Left ventricle myocardium inferior (tissue), 1 donor: ENCODE results near the gene NUDT9. TPM values are rescaled to one million over a fixed set of nuclear protein-coding genes. Genes with fewer than 3 reads are reported as not detected.

Source experiments
- DNase-seq: peaks from one replicate; pipeline ENCODE4 v3.0.0-alpha.2; 2020
- H3K27ac ChIP-seq: fragments of 200-600 bp; replicated peaks from 2 replicates; pipeline ENCODE4 v1.8.0; 2021
- H3K27me3 ChIP-seq: fragments of 200-600 bp; 2 replicates; pipeline ENCODE4 v1.8.0; 2021; ENCODE audit warnings: low read depth
- H3K36me3 ChIP-seq: fragments of 200-600 bp; 2 replicates; pipeline ENCODE4 v1.8.0; 2021
- H3K4me1 ChIP-seq: fragments of 200-600 bp; 2 replicates; pipeline ENCODE4 v1.8.0; 2021
- H3K4me3 ChIP-seq: fragments of 200-600 bp; 2 replicates; pipeline ENCODE4 v1.8.0; 2021; ENCODE audit warnings: mild to moderate bottlenecking, moderate library complexity
- H3K9me3 ChIP-seq: fragments of 200-600 bp; replicated peaks from 2 replicates; pipeline ENCODE4 v1.8.0; 2021
- intact Hi-C: fragments of 100-400 bp; cut with micrococcal nuclease; formaldehyde crosslinking; loops from one replicate; pipeline ENCODE4 v1.11.0; 2022
- total RNA-seq: library from RNA; stranded (reverse); fragmentation: NEBNext Ultra II Directional; extraction: Animal tissue kit (Norgen Biotek cat#: 25700); gene quantifications from one replicate; pipeline ENCODE4 v1.2.1, GENCODE V29; 2021
- TF ChIP-seq, protein P1 (sequence below): fragments of 200-600 bp; IDR thresholded peaks from 2 replicates; pipeline ENCODE4 v1.8.0; 2021; ENCODE audit warnings: antibody characterized with exemption, mild to moderate bottlenecking, borderline replicate concordance
- donor health status: DM: no; HTN: yes; CAD: no; lungs with severe emphysema.

NUDT9 gene
- total RNA-seq, 1 donor from 2014 or later: 29.2 TPM

- Histone ChIP-seq H3K4me3 (no peak overlapping the region), H3K36me3 (peaks cover 36% of the 10 kb centered on the region), H3K9me3 (no peaks in the 10 kb centered on the region), H3K4me1 (no peaks in the 10 kb centered on the region), H3K27ac (no peak overlapping the region), H3K27me3 (no peaks in the 10 kb centered on the region)
- intact Hi-C loops: no loop called here
- TF ChIP-seq, protein P1, sequence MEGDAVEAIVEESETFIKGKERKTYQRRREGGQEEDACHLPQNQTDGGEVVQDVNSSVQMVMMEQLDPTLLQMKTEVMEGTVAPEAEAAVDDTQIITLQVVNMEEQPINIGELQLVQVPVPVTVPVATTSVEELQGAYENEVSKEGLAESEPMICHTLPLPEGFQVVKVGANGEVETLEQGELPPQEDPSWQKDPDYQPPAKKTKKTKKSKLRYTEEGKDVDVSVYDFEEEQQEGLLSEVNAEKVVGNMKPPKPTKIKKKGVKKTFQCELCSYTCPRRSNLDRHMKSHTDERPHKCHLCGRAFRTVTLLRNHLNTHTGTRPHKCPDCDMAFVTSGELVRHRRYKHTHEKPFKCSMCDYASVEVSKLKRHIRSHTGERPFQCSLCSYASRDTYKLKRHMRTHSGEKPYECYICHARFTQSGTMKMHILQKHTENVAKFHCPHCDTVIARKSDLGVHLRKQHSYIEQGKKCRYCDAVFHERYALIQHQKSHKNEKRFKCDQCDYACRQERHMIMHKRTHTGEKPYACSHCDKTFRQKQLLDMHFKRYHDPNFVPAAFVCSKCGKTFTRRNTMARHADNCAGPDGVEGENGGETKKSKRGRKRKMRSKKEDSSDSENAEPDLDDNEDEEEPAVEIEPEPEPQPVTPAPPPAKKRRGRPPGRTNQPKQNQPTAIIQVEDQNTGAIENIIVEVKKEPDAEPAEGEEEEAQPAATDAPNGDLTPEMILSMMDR: no peak
- DNase-seq: no peak
Observed at GRCh38 chr4:87458913-87459312, 36.5 kb downstream of the NUDT9 start.

DNA sequence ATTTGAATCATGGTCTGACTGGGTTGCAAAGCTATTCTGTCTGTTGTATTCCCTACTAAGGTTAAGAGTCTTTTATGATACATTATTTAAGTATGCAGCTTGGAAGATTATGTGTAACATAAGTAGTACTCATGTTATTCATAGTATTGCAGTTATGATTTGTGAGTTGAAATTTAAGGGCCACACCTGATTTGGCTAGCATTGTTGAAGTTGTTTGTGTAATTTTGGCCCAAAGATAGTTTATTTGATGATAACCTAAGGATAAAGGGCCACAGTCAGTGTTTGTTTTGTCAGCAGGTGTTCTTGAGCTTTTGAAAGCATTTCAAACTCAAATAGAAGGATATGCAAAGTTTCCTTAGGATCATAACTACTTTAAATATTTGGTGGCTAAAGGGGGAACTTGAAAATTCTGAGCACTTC, 38.9 kb downstream of the NUDT9 start:
- intact Hi-C loops: loop anchor here (10.0 kb wide), 2 partner anchors 86 to 196 kb away; no protein-coding TSS in a partner anchor
- H3K27ac ChIP-seq: no peak overlapping the region
- DNase-seq: no peak

GRCh38 chr4:87462102-87462501, 39.7 kb downstream of the NUDT9 start:
- no peak for DNase-seq
- H3K4me3 ChIP-seq: no peak overlapping the region
- H3K27ac ChIP-seq: no peak overlapping the region
- no peaks in the 10 kb centered on the region for H3K9me3 ChIP-seq
- intact Hi-C loops: loop anchor here (10.0 kb wide), 2 partner anchors 87 to 197 kb away; no protein-coding TSS in a partner anchor
- no peaks in the 10 kb centered on the region for H3K27me3 ChIP-seq
- peaks cover 22% of the 10 kb centered on the region for H3K36me3 ChIP-seq
- TF ChIP-seq, protein P1: no peak
- H3K4me1 ChIP-seq: peaks cover 5% of the 10 kb centered on the region

More for the DNA sequence above, 38.9 kb downstream of the NUDT9 start:
- Histone ChIP-seq H3K27me3 (no peaks in the 10 kb centered on the region), H3K9me3 (no peaks in the 10 kb centered on the region), H3K4me3 (no peak overlapping the region), H3K4me1 (peaks cover 4% of the 10 kb centered on the region), H3K36me3 (peaks cover 22% of the 10 kb centered on the region)
- TF ChIP-seq, protein P1: no peak

DNA sequence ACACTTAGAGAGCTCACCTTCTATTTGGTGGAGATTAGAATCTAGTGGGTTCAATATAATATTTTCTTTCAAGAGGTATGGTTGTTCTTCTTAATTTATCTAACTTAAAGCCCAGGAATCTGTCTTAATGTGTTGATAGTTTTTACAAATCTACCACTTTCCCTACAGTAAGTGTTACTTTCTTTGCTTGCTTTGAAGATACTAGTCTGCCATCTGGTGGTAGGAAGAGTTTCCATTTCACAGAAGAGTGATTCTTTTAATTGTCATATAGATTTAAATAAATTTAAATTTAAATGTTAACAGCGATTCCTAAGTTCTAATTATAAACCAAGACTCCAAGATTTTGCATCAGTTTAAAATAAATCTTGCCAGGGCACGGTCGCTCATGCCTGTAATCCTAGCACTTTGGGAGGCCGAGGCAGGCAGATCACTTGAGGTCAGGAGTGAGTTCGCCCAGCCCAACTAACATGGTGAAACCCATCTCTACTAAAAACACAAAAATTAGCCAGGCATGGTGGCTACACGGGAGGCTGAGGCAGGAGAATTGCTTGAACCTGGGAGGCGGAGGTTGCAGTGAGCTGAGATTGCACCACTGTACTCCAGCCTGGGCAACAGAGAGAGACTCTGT, 43.5 kb downstream of the NUDT9 start:
- H3K4me3 ChIP-seq: no peak overlapping the region
- no peak for DNase-seq
- intact Hi-C loops: loop anchor here (10.0 kb wide), 2 partner anchors 91 to 201 kb away; no protein-coding TSS in a partner anchor
- H3K27ac ChIP-seq: peak overlapping the region; percentile 20
- H3K4me1 ChIP-seq: peaks cover 5% of the 10 kb centered on the region
- H3K9me3 ChIP-seq: no peaks in the 10 kb centered on the region
- H3K27me3 ChIP-seq: no peaks in the 10 kb centered on the region
- H3K36me3 ChIP-seq: no peaks in the 10 kb centered on the region
- TF ChIP-seq, protein P1: peak; percentile 77

DNA sequence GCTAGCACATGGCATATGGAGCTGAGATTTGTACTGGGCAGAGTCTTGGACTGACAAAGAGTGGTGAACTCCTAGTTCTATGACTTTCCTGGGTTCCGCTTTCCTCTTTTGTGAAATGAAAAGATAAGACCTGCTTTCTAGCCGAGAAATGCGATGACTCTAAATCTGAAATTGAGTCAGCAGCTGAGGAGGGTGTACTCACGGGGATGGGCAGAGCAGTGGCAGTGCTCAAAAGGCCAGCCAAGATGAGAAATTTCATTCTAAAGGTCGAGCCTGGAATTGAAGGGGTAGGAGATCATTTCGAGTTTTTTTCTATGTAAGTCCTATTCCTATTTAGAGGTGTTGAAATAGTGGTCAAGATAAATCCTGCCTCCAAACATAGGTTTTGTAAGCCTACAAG, 47.0 kb downstream of the NUDT9 start:
- Histone ChIP-seq H3K27me3 (no peaks in the 10 kb centered on the region), H3K27ac (no peak overlapping the region), H3K36me3 (peaks cover 20% of the 10 kb centered on the region), H3K4me3 (no peak overlapping the region), H3K4me1 (peaks cover 5% of the 10 kb centered on the region), H3K9me3 (no peaks in the 10 kb centered on the region)
- intact Hi-C loops: loop anchor here (10.0 kb wide), 2 partner anchors 95 to 205 kb away; no protein-coding TSS in a partner anchor
- DNase-seq: no peak
- TF ChIP-seq, protein P1: no peak
